ENCODE measurements around the gene MED10. TPM values are rescaled to one million over a fixed set of nuclear protein-coding genes. Genes with fewer than 3 reads are reported as not detected.

The MED10 gene
- total RNA-seq, 2 experiments from 2014 or later: 48.5 to 48.8 TPM

DNA sequence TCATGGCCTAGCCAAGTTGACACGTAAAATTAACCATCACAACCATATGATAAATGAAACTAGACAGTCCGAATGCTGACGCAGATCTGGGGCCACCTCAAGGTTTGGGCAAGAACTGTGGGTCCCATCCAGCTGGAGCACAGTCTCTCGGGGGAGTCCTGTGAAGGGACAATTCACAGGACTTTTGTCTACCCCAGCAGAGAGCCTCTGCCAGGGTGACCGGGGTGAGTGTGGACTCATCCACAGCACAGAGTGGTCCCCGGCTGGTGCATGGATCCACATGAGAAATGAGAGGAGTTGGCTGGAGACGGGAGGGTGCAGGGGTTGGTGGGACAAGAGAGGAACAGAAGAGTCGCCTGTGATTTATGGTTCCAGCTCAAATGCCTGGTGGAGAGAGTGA is 17.7 kb upstream of the MED10 start:
- peaks cover 18% of the 10 kb centered on the region for H3K27me3 Mint-ChIP-seq
- H3K4me3 Mint-ChIP-seq: no peak overlapping the region
- H3K9me3 Mint-ChIP-seq: no peaks in the 10 kb centered on the region
- DNase-seq: no peak
- no peaks in the 10 kb centered on the region for H3K36me3 Mint-ChIP-seq (ENCODE audit: low read depth)
- no peak for ATAC-seq
- intact Hi-C loops (cut with micrococcal nuclease): no loop called here
- CTCF ChIA-PET: no interaction called here
- POLR2A ChIA-PET: no interaction called here
- H3K4me1 Mint-ChIP-seq (ENCODE audit: low read depth): no peaks in the 10 kb centered on the region
- TF ChIP-seq, protein P1, sequence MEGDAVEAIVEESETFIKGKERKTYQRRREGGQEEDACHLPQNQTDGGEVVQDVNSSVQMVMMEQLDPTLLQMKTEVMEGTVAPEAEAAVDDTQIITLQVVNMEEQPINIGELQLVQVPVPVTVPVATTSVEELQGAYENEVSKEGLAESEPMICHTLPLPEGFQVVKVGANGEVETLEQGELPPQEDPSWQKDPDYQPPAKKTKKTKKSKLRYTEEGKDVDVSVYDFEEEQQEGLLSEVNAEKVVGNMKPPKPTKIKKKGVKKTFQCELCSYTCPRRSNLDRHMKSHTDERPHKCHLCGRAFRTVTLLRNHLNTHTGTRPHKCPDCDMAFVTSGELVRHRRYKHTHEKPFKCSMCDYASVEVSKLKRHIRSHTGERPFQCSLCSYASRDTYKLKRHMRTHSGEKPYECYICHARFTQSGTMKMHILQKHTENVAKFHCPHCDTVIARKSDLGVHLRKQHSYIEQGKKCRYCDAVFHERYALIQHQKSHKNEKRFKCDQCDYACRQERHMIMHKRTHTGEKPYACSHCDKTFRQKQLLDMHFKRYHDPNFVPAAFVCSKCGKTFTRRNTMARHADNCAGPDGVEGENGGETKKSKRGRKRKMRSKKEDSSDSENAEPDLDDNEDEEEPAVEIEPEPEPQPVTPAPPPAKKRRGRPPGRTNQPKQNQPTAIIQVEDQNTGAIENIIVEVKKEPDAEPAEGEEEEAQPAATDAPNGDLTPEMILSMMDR (IDR thresholded peaks at IDR 0.05): no peak
- no peak overlapping the region for H3K27ac Mint-ChIP-seq

DNA sequence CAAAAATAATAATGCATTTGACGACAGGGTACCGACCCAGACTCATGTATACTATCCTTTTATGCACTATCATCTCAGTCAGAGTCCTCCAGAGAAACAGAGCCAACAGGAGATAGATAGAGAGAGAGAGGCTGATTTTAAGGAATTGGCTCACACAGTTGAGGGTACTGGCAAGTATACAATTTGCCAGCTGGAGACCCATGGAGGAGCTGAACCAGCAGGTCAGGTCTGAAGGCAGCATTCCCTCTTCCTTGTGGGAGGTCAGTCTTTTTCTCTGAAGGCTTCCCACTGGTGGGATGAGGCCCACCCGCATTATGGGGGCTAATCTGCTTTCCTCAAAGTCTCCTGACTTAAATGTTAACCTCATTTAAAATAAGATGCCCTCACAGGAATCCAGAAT is 17.3 kb upstream of the MED10 start:
- no peak for ATAC-seq
- intact Hi-C loops (cut with micrococcal nuclease): no loop called here
- H3K4me1 Mint-ChIP-seq (ENCODE audit: low read depth): no peaks in the 10 kb centered on the region
- TF ChIP-seq, protein P1 (IDR thresholded peaks at IDR 0.05): no peak
- no peaks in the 10 kb centered on the region for H3K36me3 Mint-ChIP-seq (ENCODE audit: low read depth)
- no peak overlapping the region for H3K4me3 Mint-ChIP-seq
- ChIA-PET CTCF (no interaction called here), POLR2A (no interaction called here)
- H3K27me3 Mint-ChIP-seq: peaks cover 19% of the 10 kb centered on the region
- H3K9me3 Mint-ChIP-seq: no peaks in the 10 kb centered on the region
- no peak overlapping the region for H3K27ac Mint-ChIP-seq
- no peak for DNase-seq

DNA sequence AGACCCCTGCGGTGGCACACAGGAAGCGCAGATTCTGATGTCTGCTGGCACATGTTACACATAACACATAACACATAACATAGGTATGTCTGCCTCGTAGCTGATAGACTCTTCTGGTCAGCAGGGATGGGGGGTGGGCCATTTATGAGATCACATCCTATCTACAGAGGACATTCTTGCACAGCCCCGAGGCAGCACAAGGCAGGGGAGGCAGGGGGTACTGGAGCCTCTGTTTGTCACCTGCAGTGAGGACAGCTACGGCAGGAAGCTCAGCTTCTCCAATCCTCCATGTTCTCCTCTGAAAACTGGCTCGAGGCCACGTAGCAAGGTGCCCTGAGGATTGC is 16.7 kb upstream of the MED10 start:
- no peaks in the 10 kb centered on the region for H3K36me3 Mint-ChIP-seq (ENCODE audit: low read depth)
- no peaks in the 10 kb centered on the region for H3K4me1 Mint-ChIP-seq (ENCODE audit: low read depth)
- CTCF ChIA-PET: no interaction called here
- H3K27me3 Mint-ChIP-seq: peaks cover 21% of the 10 kb centered on the region
- H3K4me3 Mint-ChIP-seq: no peak overlapping the region
- DNase-seq (no peak), ATAC-seq (no peak)
- TF ChIP-seq, protein P1 (IDR thresholded peaks at IDR 0.05): no peak
- intact Hi-C loops (cut with micrococcal nuclease): no loop called here
- no peak overlapping the region for H3K27ac Mint-ChIP-seq
- POLR2A ChIA-PET: no interaction called here
- H3K9me3 Mint-ChIP-seq: no peaks in the 10 kb centered on the region

DNA sequence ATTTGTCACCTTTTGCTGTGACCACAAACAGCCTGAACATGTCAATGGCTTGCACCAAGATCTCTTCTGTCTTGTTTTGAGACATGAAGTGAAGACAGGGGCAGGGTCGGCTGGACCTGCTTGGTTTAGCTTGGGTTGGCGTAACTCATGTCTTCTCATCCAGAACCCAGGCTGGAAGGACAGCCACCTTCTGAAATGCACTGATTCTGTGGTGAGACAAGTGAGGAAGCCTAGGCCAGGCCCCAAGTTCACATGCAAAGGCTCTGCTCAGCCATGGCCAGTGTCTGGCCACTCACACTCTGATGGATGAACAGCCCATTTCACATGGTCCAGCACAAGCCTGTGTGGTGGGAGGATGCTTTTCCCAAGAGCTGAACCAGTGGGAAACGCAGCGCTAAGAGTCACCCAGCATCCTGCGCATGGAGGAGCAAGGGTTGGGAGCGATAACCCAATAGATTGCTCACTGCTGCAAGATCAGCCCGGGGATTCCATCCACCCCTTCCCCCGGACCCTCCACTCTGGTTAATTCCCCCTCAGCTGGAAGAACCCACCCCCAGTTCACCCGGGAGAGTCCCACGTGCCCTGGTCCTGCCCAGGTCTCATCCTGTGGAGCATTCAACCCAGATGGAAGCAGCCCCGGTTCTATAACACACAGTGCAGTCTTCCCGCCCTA is 16.2 kb upstream of the MED10 start:
- ATAC-seq: no peak
- TF ChIP-seq, protein P1 (IDR thresholded peaks at IDR 0.05): no peak
- no peak for DNase-seq
- Mint-ChIP-seq H3K4me3 (no peak overlapping the region), H3K36me3 (ENCODE audit: low read depth) (no peaks in the 10 kb centered on the region), H3K27ac (no peak overlapping the region), H3K27me3 (peaks cover 22% of the 10 kb centered on the region), H3K4me1 (ENCODE audit: low read depth) (no peaks in the 10 kb centered on the region), H3K9me3 (no peaks in the 10 kb centered on the region)
- ChIA-PET POLR2A (no interaction called here), CTCF (no interaction called here)
- intact Hi-C loops (cut with micrococcal nuclease): no loop called here

DNA sequence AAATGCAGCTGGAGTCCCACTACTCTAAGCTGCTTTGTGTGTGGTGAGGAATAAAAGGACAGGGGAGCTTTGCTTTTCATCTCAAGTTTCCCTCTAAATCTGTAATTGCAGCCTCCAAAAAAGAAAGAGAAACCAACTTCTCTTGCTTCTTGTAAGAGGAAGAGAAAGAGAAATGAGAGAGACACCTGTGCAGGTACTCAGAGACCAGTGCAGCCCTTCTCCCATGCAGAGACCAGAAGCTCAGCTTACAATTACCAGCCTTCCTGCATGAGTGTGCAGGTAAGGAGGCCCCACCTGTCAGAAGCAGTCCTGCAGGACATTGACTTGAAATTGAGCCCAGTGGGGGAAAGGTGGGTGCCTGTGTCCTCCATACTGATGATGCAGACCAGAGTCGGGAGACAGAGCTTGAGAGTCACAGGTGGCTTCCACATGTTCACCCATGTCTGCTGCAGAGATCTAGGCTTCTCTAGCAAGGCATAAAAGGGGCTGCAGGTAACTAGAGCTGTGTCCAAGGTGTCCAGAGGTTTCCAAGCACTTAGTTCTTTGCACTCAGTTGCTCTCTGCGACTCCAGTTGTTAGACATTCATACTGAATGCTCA is 15.3 kb upstream of the MED10 start:
- no peak overlapping the region for H3K4me3 Mint-ChIP-seq
- ATAC-seq (no peak), DNase-seq (no peak)
- intact Hi-C loops (cut with micrococcal nuclease): no loop called here
- H3K4me1 Mint-ChIP-seq (ENCODE audit: low read depth): no peaks in the 10 kb centered on the region
- CTCF ChIA-PET: no interaction called here
- no peaks in the 10 kb centered on the region for H3K9me3 Mint-ChIP-seq
- H3K27me3 Mint-ChIP-seq: peaks cover 22% of the 10 kb centered on the region
- POLR2A ChIA-PET: no interaction called here
- H3K27ac Mint-ChIP-seq: no peak overlapping the region
- TF ChIP-seq, protein P1 (IDR thresholded peaks at IDR 0.05): no peak
- no peaks in the 10 kb centered on the region for H3K36me3 Mint-ChIP-seq (ENCODE audit: low read depth)
